Liver (tissue), 3 donors: ENCODE results near the gene ATF6B.

Experiments
- ATF3 ChIP-seq: IDR thresholded peaks from 2 replicates; pipeline ENCODE4 v1.6.1; 2016; ENCODE audit warnings: antibody characterized with exemption
- CTCF ChIP-seq: fragments of 150-350 bp; IDR thresholded peaks from 2 replicates; pipeline ENCODE4 v1.5.1; 2017; ENCODE audit warnings: improper control_type of control experiment, low read depth, low read length; ENCODE audit not compliant: missing input control
- JUND ChIP-seq, 2 donors: IDR thresholded peaks; 2 replicates each; pipeline ENCODE4 v1.6.1; 2016; ENCODE audit warnings: antibody characterized with exemption in 2 of 2
- RXRA ChIP-seq, 2 donors: IDR thresholded peaks; 2 replicates each; pipeline ENCODE4 v1.6.1; 2017 to 2018; ENCODE audit warnings: antibody characterized with exemption in 2 of 2, mild to moderate bottlenecking in 1 of 2
- TAF1 ChIP-seq: conservative IDR thresholded peaks from 2 replicates; pipeline ENCODE4 v1.6.1; 2016; ENCODE audit warnings: antibody characterized with exemption, mild to moderate bottlenecking
- donor health status: healthy.
- donor health status: healthy.

GRCh38 chr6:32152769-32153563, 24.9 kb upstream of the ATF6B start:
- TF ChIP-seq CTCF (no peak), JUND (IDR thresholded peaks at IDR 0.05) (no peak), TAF1 (no peak), ATF3 (no peak), RXRA (IDR thresholded peaks at IDR 0.05) (no peak)
